MCF 10A (cell line): ENCODE measurements around the gene HOXD9. TPM values are rescaled to one million over a fixed set of nuclear protein-coding genes. Genes with fewer than 3 reads are reported as not detected.

Experiments
- BruUV-seq: library from RNA; stranded (reverse); fragments of 400-500 nt; replicated peaks from 2 replicates; lab custom pipeline; 2021; lab: Mats Ljungman, UMichigan
- CTCF ChIA-PET: fragments of 300-600 bp; sonication (Branson Sonifier 250); formaldehyde crosslinking; extraction: SDS; loops from one replicate; lab custom pipeline; 2021; ENCODE audit warnings: antibody characterized with exemption, inconsistent platforms; lab: Yijun Ruan, JAX
- POLR2A ChIA-PET: fragments of 300-600, 350-650 bp; sonication (Branson Sonifier 250); formaldehyde crosslinking; extraction: SDS; loops from one replicate; lab custom pipeline; 2020; ENCODE audit warnings: antibody characterized with exemption, inconsistent platforms; lab: Yijun Ruan, JAX
- DNase-seq: peaks from one replicate; pipeline ENCODE4 v3.0.0-alpha.2; 2018; ENCODE audit not compliant: unreplicated experiment
- H3K27ac Mint-ChIP-seq: one replicate; pipeline ENCODE4 v1.8.0; 2022; ENCODE audit warnings: mild to moderate bottlenecking, low read depth, mixed read lengths; ENCODE audit not compliant: unreplicated experiment
- H3K27me3 Mint-ChIP-seq: one replicate; pipeline ENCODE4 v1.8.0; 2022; ENCODE audit warnings: mixed read lengths; ENCODE audit not compliant: insufficient read depth, unreplicated experiment
- H3K36me3 Mint-ChIP-seq: one replicate; pipeline ENCODE4 v1.8.0; 2022; ENCODE audit warnings: mild to moderate bottlenecking, moderate library complexity, mixed read lengths; ENCODE audit not compliant: insufficient read depth, unreplicated experiment
- H3K4me1 Mint-ChIP-seq: one replicate; pipeline ENCODE4 v1.8.0; 2022; ENCODE audit warnings: mixed read lengths; ENCODE audit not compliant: insufficient read depth, unreplicated experiment
- H3K4me3 Mint-ChIP-seq: one replicate; pipeline ENCODE4 v1.8.0; 2022; ENCODE audit warnings: mild to moderate bottlenecking, moderate library complexity, mixed read lengths; ENCODE audit not compliant: unreplicated experiment
- H3K9me3 Mint-ChIP-seq: one replicate; pipeline ENCODE4 v1.8.0; 2022; ENCODE audit warnings: mixed read lengths; ENCODE audit not compliant: unreplicated experiment
- CTCF ChIP-seq: fragments of 200-600 bp; IDR thresholded peaks from one replicate; pipeline ENCODE4 v1.8.0; 2022; ENCODE audit warnings: antibody characterized with exemption, mild to moderate bottlenecking; ENCODE audit not compliant: unreplicated experiment
- intact Hi-C: fragments of 100-400 bp; cut with micrococcal nuclease; formaldehyde crosslinking; loops from 2 replicates; pipeline ENCODE4 v1.14.1; 2022
- total RNA-seq: library from RNA; stranded (reverse); gene quantifications from 2 replicates; pipeline ENCODE4 v1.2.3, GENCODE V29; 2022

HOXD9 gene
- total RNA-seq, 1 experiment from 2014 or later: not detected

GRCh38 chr2:176163672-176164056 lies 41.1 kb downstream of the HOXD9 start:
- Mint-ChIP-seq H3K27ac (no peak overlapping the region), H3K4me1 (no peaks in the 10 kb centered on the region), H3K4me3 (no peak overlapping the region), H3K36me3 (no peaks in the 10 kb centered on the region), H3K9me3 (peaks cover 8% of the 10 kb centered on the region), H3K27me3 (no peaks in the 10 kb centered on the region)
- no peak for DNase-seq
- BruUV-seq: no TSS peak
- no peak for TF ChIP-seq CTCF
- ChIA-PET CTCF (interaction anchor here (0.9 to 2.6 kb wide), 2 partner anchors 23 to 391 kb away, joined by 5 to 10 read pairs; no protein-coding TSS in a partner anchor), POLR2A (no interaction called here)
- intact Hi-C loops: no loop called here

GRCh38 chr2:176164201-176164600 lies 41.7 kb downstream of the HOXD9 start:
- H3K4me3 Mint-ChIP-seq: no peak overlapping the region
- H3K27ac Mint-ChIP-seq: no peak overlapping the region
- intact Hi-C loops: no loop called here
- BruUV-seq: no TSS peak
- peaks cover 8% of the 10 kb centered on the region for H3K9me3 Mint-ChIP-seq
- CTCF ChIA-PET: interaction anchor here (0.9 kb wide), 1 partner anchor 23 kb away, joined by 5 read pairs; no protein-coding TSS in a partner anchor
- POLR2A ChIA-PET: no interaction called here
- no peak for TF ChIP-seq CTCF
- H3K27me3 Mint-ChIP-seq: no peaks in the 10 kb centered on the region
- no peaks in the 10 kb centered on the region for H3K36me3 Mint-ChIP-seq
- H3K4me1 Mint-ChIP-seq: no peaks in the 10 kb centered on the region
- DNase-seq: no peak

GRCh38 chr2:176164611-176165369 lies 42.3 kb downstream of the HOXD9 start:
- Mint-ChIP-seq H3K27ac (no peak overlapping the region), H3K27me3 (no peaks in the 10 kb centered on the region), H3K9me3 (peaks cover 8% of the 10 kb centered on the region), H3K4me1 (no peaks in the 10 kb centered on the region), H3K36me3 (no peaks in the 10 kb centered on the region), H3K4me3 (no peak overlapping the region)
- no peak for TF ChIP-seq CTCF
- no peak for DNase-seq
- POLR2A ChIA-PET: interaction anchor here (0.7 kb wide), 1 partner anchor 296 kb away, joined by 5 read pairs; no protein-coding TSS in a partner anchor
- BruUV-seq: no TSS peak
- intact Hi-C loops: no loop called here
- CTCF ChIA-PET: interaction anchor here (0.6 to 0.9 kb wide), 2 partner anchors 24 to 27 kb away, joined by 3 to 5 read pairs; no protein-coding TSS in a partner anchor

- ChIA-PET POLR2A (interaction anchor here (0.7 to 0.9 kb wide), 2 partner anchors 22 to 296 kb away, joined by 3 to 5 read pairs; no protein-coding TSS in a partner anchor), CTCF (interaction anchor here (0.6 kb wide), 1 partner anchor 27 kb away, joined by 3 read pairs; no protein-coding TSS in a partner anchor)
- H3K27ac Mint-ChIP-seq: no peak overlapping the region
- H3K4me1 Mint-ChIP-seq: no peaks in the 10 kb centered on the region
- no peak overlapping the region for H3K4me3 Mint-ChIP-seq
- no peaks in the 10 kb centered on the region for H3K27me3 Mint-ChIP-seq
- no peak for DNase-seq
- TF ChIP-seq CTCF: no peak
- BruUV-seq: no TSS peak
- H3K9me3 Mint-ChIP-seq: peaks cover 8% of the 10 kb centered on the region
- H3K36me3 Mint-ChIP-seq: no peaks in the 10 kb centered on the region
- intact Hi-C loops: no loop called here
Measured at GRCh38 chr2:176165370-176166050, 43.0 kb downstream of the HOXD9 start.
